OCI-LY1 (cell line): Measurements from ENCODE around the gene RELL1.

ENCODE experiments used
- H2AFZ ChIP-seq: fragments of 200-600 bp; sonication (generic), shearing (Covaris generic); 2 replicates; pipeline ENCODE4 v1.6.0; 2014; ENCODE audit warnings: antibody characterized with exemption, mild to moderate bottlenecking, low read length
- H3F3A ChIP-seq: fragments of 200-600 bp; sonication (generic), shearing (Covaris generic); 2 replicates; pipeline ENCODE4 v1.6.0; 2014; ENCODE audit warnings: mild to moderate bottlenecking, antibody characterized with exemption, low read length, moderate library complexity; ENCODE audit not compliant: insufficient read depth
- H3K27ac ChIP-seq: fragments of 200-600 bp; sonication (generic); 2 replicates; pipeline ENCODE4 v1.5.1; 2014; ENCODE audit warnings: low read length, mixed run types, mild to moderate bottlenecking, low read depth; ENCODE audit not compliant: poor library complexity, severe bottlenecking
- H3K27me3 ChIP-seq: fragments of 200-600 bp; sonication (generic); 2 replicates; pipeline ENCODE4 v1.6.0; 2014; ENCODE audit warnings: antibody characterized with exemption, mild to moderate bottlenecking, low read length, moderate library complexity; ENCODE audit not compliant: insufficient read depth
- H3K36me3 ChIP-seq: fragments of 200-600 bp; sonication (generic); 2 replicates; pipeline ENCODE4 v1.6.1; 2014; ENCODE audit warnings: mild to moderate bottlenecking, antibody characterized with exemption, low read length, moderate library complexity, mixed read lengths; ENCODE audit not compliant: insufficient read depth
- H3K4me1 ChIP-seq: fragments of 200-600 bp; sonication (generic); 2 replicates; pipeline ENCODE4 v1.5.1; 2014; ENCODE audit warnings: mild to moderate bottlenecking, low read length, moderate library complexity; ENCODE audit not compliant: insufficient read depth, severe bottlenecking
- H3K4me2 ChIP-seq: fragments of 200-600 bp; sonication (generic), shearing (Covaris generic); 2 replicates; pipeline ENCODE4 v1.6.1; 2014; ENCODE audit warnings: low read length
- H3K4me3 ChIP-seq: fragments of 200-600 bp; sonication (generic); 2 replicates; pipeline ENCODE4 v1.5.1; 2014; ENCODE audit warnings: low read length, low read depth, mild to moderate bottlenecking, mixed read lengths; ENCODE audit not compliant: poor library complexity, severe bottlenecking
- H3K79me2 ChIP-seq: fragments of 200-600 bp; shearing (Covaris generic); 2 replicates; pipeline ENCODE4 v1.6.1; 2016; ENCODE audit warnings: mixed run types, low read length, mixed read lengths; ENCODE audit not compliant: insufficient read depth
- H3K9ac ChIP-seq: fragments of 200-600 bp; sonication (generic), shearing (Covaris generic); 2 replicates; pipeline ENCODE4 v1.6.1; 2014; ENCODE audit warnings: mild to moderate bottlenecking, low read length, mixed read lengths
- H3K9me2 ChIP-seq: fragments of 200-600 bp; sonication (generic), shearing (Covaris generic); 2 replicates; pipeline ENCODE4 v1.6.1; 2014; ENCODE audit warnings: low read depth, mild to moderate bottlenecking, low read length, mixed read lengths
- H3K9me3 ChIP-seq: fragments of 200-600 bp; shearing (Covaris generic); 2 replicates; pipeline ENCODE4 v1.6.1; 2014; ENCODE audit warnings: low read length, mixed read lengths
- H4K20me1 ChIP-seq: fragments of 200-600 bp; sonication (generic), shearing (Covaris generic); 2 replicates; pipeline ENCODE4 v1.6.0; 2016; ENCODE audit warnings: mild to moderate bottlenecking, low read length; ENCODE audit not compliant: insufficient read depth
- CTCF ChIP-seq: fragments of 200-600 bp; sonication (generic), shearing (Covaris generic); IDR thresholded peaks from 2 replicates; pipeline ENCODE4 v1.5.1; 2017; ENCODE audit warnings: mild to moderate bottlenecking, antibody characterized with exemption, low read length, moderate library complexity, mixed read lengths
- EZH2 ChIP-seq: fragments of 200-600 bp; sonication (generic), shearing (Covaris generic); IDR thresholded peaks from 2 replicates; pipeline ENCODE4 v1.8.0; 2017; ENCODE audit warnings: borderline replicate concordance, mixed run types, mild to moderate bottlenecking, antibody characterized with exemption, low read length, moderate library complexity, mixed read lengths

The RELL1 gene

GRCh38 chr4:37568489-37568888 is 117.7 kb downstream of the RELL1 start:
- Histone ChIP-seq H3K27me3 (no peaks in the 10 kb centered on the region), H3F3A (no peaks in the 10 kb centered on the region), H3K27ac (no peak overlapping the region), H3K4me1 (no peaks in the 10 kb centered on the region), H3K36me3 (no peaks in the 10 kb centered on the region), H3K9ac (no peak overlapping the region), H2AFZ (no peak overlapping the region), H3K9me3 (no peaks in the 10 kb centered on the region), H3K9me2 (no peaks in the 10 kb centered on the region), H3K79me2 (no peaks in the 10 kb centered on the region), H3K4me3 (no peak overlapping the region), H3K4me2 (no peak overlapping the region), H4K20me1 (no peaks in the 10 kb centered on the region)
- TF ChIP-seq EZH2 (no peak), CTCF (no peak)

DNA sequence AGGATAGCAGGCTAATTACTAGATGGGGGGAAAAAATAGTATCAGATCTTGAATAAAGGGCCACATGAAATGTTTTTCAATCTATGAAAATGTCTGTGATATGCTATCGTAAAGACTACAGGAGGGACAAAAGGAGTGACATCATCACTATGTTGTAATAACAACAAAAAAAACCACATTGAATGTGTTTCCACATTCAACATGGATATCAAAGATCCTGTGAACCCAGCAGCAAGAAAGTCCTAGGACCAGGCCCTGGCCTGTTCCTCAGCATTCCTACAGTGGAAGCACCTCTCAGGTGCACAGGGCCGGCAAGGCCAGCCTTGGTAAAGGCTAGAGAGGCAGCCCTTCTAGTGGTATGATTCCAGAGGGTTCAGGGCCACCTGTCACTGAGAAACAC is 118.3 kb downstream of the RELL1 start:
- H3K27me3 ChIP-seq = no peaks in the 10 kb centered on the region
- no peaks in the 10 kb centered on the region for H3K79me2 ChIP-seq
- no peak overlapping the region for H3K9ac ChIP-seq
- H3K27ac ChIP-seq = no peak overlapping the region
- TF ChIP-seq EZH2 = no peak
- TF ChIP-seq CTCF = no peak
- no peaks in the 10 kb centered on the region for H3K36me3 ChIP-seq
- H3F3A ChIP-seq = no peaks in the 10 kb centered on the region
- H4K20me1 ChIP-seq = no peaks in the 10 kb centered on the region
- H3K4me1 ChIP-seq = no peaks in the 10 kb centered on the region
- H3K4me2 ChIP-seq = no peak overlapping the region
- no peak overlapping the region for H2AFZ ChIP-seq
- no peaks in the 10 kb centered on the region for H3K9me3 ChIP-seq
- no peak overlapping the region for H3K4me3 ChIP-seq
- no peaks in the 10 kb centered on the region for H3K9me2 ChIP-seq

GRCh38 chr4:37562592-37562991 is 123.6 kb downstream of the RELL1 start:
- no peak for TF ChIP-seq EZH2
- H3K4me2 ChIP-seq = no peak overlapping the region

DNA sequence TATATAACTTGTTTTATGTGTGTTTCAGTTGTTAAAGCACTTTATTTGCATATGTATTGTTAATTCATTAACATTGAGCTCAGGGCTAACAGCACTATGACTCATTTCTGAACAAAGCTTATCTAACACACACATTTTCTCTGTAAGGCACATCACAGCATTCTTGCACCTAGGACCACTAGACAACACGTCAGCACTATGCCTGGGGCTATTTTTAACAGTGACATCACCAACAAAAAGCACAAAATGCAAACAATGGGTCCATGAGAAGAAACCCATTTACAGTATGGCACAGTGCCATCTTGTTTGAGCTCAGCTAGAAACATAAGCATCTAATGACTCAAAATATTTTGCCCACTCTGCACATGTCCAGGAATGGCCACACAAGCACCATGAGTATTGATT is 124.4 kb downstream of the RELL1 start:
- H3K27me3 ChIP-seq = no peaks in the 10 kb centered on the region
- no peaks in the 10 kb centered on the region for H3K9me2 ChIP-seq
- H3K4me1 ChIP-seq = no peaks in the 10 kb centered on the region
- H2AFZ ChIP-seq = no peak overlapping the region
- H3F3A ChIP-seq = no peaks in the 10 kb centered on the region
- H3K9ac ChIP-seq = no peak overlapping the region
- TF ChIP-seq CTCF = no peak
- TF ChIP-seq EZH2 = no peak
- H3K36me3 ChIP-seq = no peaks in the 10 kb centered on the region
- H4K20me1 ChIP-seq = no peaks in the 10 kb centered on the region
- no peak overlapping the region for H3K4me2 ChIP-seq
- H3K4me3 ChIP-seq = no peak overlapping the region
- no peaks in the 10 kb centered on the region for H3K9me3 ChIP-seq
- no peaks in the 10 kb centered on the region for H3K79me2 ChIP-seq
- no peak overlapping the region for H3K27ac ChIP-seq

More at GRCh38 chr4:37562592-37562991, 123.6 kb downstream of the RELL1 start:
- no peaks in the 10 kb centered on the region for H3K4me1 ChIP-seq
- no peaks in the 10 kb centered on the region for H4K20me1 ChIP-seq
- H3K27me3 ChIP-seq = no peaks in the 10 kb centered on the region
- H3K79me2 ChIP-seq = no peaks in the 10 kb centered on the region
- H3K36me3 ChIP-seq = no peaks in the 10 kb centered on the region
- H3K27ac ChIP-seq = no peak overlapping the region
- H3K9ac ChIP-seq = no peak overlapping the region
- no peak overlapping the region for H3K4me3 ChIP-seq
- no peak overlapping the region for H2AFZ ChIP-seq
- no peaks in the 10 kb centered on the region for H3K9me3 ChIP-seq
- H3F3A ChIP-seq = no peaks in the 10 kb centered on the region
- no peaks in the 10 kb centered on the region for H3K9me2 ChIP-seq
